MM.1S (cell line): ENCODE results near the gene EIF4E1B.

Experiments
- DNase-seq: peaks from one replicate; pipeline ENCODE4 v3.0.0-alpha.2; 2015
- H2AFZ ChIP-seq: fragments of 300-600 bp; sonication (generic); 2 replicates; pipeline ENCODE4 v1.6.0; 2016; ENCODE audit warnings: antibody characterized with exemption, low read length
- H3F3A ChIP-seq: fragments of 300-600 bp; sonication (generic); 2 replicates; pipeline ENCODE4 v1.6.1; 2016; ENCODE audit warnings: mild to moderate bottlenecking, antibody characterized with exemption, low read length, moderate library complexity, mixed read lengths; ENCODE audit not compliant: insufficient read depth
- H3K27ac ChIP-seq: fragments of 300-600 bp; sonication (generic); 2 replicates; pipeline ENCODE4 v1.5.1; 2016; ENCODE audit warnings: mild to moderate bottlenecking, low read length
- H3K27me3 ChIP-seq: fragments of 300-600 bp; sonication (generic); replicated peaks from 2 replicates; pipeline ENCODE4 v1.6.0; 2016; ENCODE audit warnings: low read length; ENCODE audit not compliant: insufficient read depth
- H3K36me3 ChIP-seq: fragments of 300-600 bp; sonication (generic); replicated peaks from 2 replicates; pipeline ENCODE4 v1.6.1; 2016; ENCODE audit warnings: mild to moderate bottlenecking, low read length, mixed read lengths; ENCODE audit not compliant: insufficient read depth
- H3K4me1 ChIP-seq: fragments of 300-600 bp; sonication (generic); 2 replicates; pipeline ENCODE4 v1.6.1; 2016; ENCODE audit warnings: low read length, mixed read lengths
- H3K4me2 ChIP-seq: fragments of 300-600 bp; sonication (generic); 2 replicates; pipeline ENCODE4 v1.6.0; 2016; ENCODE audit warnings: low read depth, low read length
- H3K4me3 ChIP-seq: fragments of 300-600 bp; sonication (generic); 2 replicates; pipeline ENCODE4 v1.5.1; 2016; ENCODE audit warnings: low read length, mixed read lengths
- H3K79me2 ChIP-seq: fragments of 300-600 bp; sonication (generic); 2 replicates; pipeline ENCODE4 v1.6.1; 2016; ENCODE audit warnings: mixed run types, low read length, mixed read lengths
- H3K9ac ChIP-seq: fragments of 300-600 bp; sonication (generic); 2 replicates; pipeline ENCODE4 v1.6.1; 2016; ENCODE audit warnings: low read length, mixed read lengths
- H3K9me2 ChIP-seq: fragments of 300-600 bp; sonication (generic); replicated peaks from 2 replicates; pipeline ENCODE4 v1.6.1; 2016; ENCODE audit warnings: mild to moderate bottlenecking, low read length, mixed read lengths; ENCODE audit not compliant: insufficient read depth
- H3K9me3 ChIP-seq: fragments of 300-600 bp; sonication (generic); replicated peaks from 2 replicates; pipeline ENCODE4 v1.6.1; 2016; ENCODE audit warnings: mild to moderate bottlenecking, low read length, mixed read lengths; ENCODE audit not compliant: insufficient read depth
- H4K20me1 ChIP-seq: fragments of 300-600 bp; sonication (generic); 2 replicates; pipeline ENCODE4 v1.6.1; 2016; ENCODE audit warnings: mild to moderate bottlenecking, low read length, moderate library complexity, mixed read lengths; ENCODE audit not compliant: insufficient read depth
- CTCF ChIP-seq: fragments of 300-600 bp; sonication (generic); IDR thresholded peaks from 2 replicates; pipeline ENCODE4 v1.5.1; 2016; ENCODE audit warnings: antibody characterized with exemption, low read length, mixed read lengths
- EZH2 ChIP-seq: fragments of 300-600 bp; sonication (generic); optimal IDR thresholded peaks from 2 replicates; pipeline ENCODE3; 2017; ENCODE audit warnings: low read depth, mild to moderate bottlenecking, antibody characterized with exemption, low read length, mixed read lengths
- EZH2phosphoT487 ChIP-seq: fragments of 300-600 bp; sonication (generic); IDR thresholded peaks from 2 replicates; pipeline ENCODE4 v1.6.1; 2018; ENCODE audit warnings: antibody characterized with exemption, low read length

EIF4E1B gene

GRCh38 chr5:176694146-176694545, 63.7 kb downstream of the EIF4E1B start:
- Histone ChIP-seq H3K9me2 (no peaks in the 10 kb centered on the region), H3F3A (no peaks in the 10 kb centered on the region), H3K27ac (no peak overlapping the region), H3K79me2 (no peaks in the 10 kb centered on the region), H2AFZ (no peak overlapping the region), H3K9ac (no peak overlapping the region), H3K4me3 (no peak overlapping the region), H3K27me3 (peaks cover 95% of the 10 kb centered on the region), H3K9me3 (no peaks in the 10 kb centered on the region), H4K20me1 (no peaks in the 10 kb centered on the region), H3K36me3 (no peaks in the 10 kb centered on the region), H3K4me1 (no peaks in the 10 kb centered on the region), H3K4me2 (no peak overlapping the region)
- TF ChIP-seq EZH2phosphoT487, result no peak
- TF ChIP-seq EZH2, result no peak
- no peak for TF ChIP-seq CTCF
- DNase-seq, result no peak

GRCh38 chr5:176694631-176695030, 64.2 kb downstream of the EIF4E1B start:
- Histone ChIP-seq H3K4me3 (no peak overlapping the region), H3K9me2 (no peaks in the 10 kb centered on the region), H3K27ac (no peak overlapping the region), H3K36me3 (no peaks in the 10 kb centered on the region), H3K9me3 (no peaks in the 10 kb centered on the region), H3F3A (no peaks in the 10 kb centered on the region), H3K4me2 (no peak overlapping the region), H3K4me1 (no peaks in the 10 kb centered on the region), H4K20me1 (no peaks in the 10 kb centered on the region), H3K27me3 (peaks cover 94% of the 10 kb centered on the region), H3K9ac (no peak overlapping the region), H2AFZ (no peak overlapping the region), H3K79me2 (no peaks in the 10 kb centered on the region)
- no peak for DNase-seq
- TF ChIP-seq EZH2phosphoT487 (no peak), EZH2 (no peak), CTCF (no peak)

GRCh38 chr5:176695073-176695472, 64.6 kb downstream of the EIF4E1B start:
- no peaks in the 10 kb centered on the region for H3F3A ChIP-seq
- no peak overlapping the region for H2AFZ ChIP-seq
- H3K4me1 ChIP-seq, result no peaks in the 10 kb centered on the region
- no peaks in the 10 kb centered on the region for H3K36me3 ChIP-seq
- DNase-seq, result no peak
- no peaks in the 10 kb centered on the region for H3K79me2 ChIP-seq
- no peaks in the 10 kb centered on the region for H4K20me1 ChIP-seq
- peaks cover 94% of the 10 kb centered on the region for H3K27me3 ChIP-seq
- H3K27ac ChIP-seq, result no peak overlapping the region
- TF ChIP-seq EZH2 (no peak), CTCF (no peak), EZH2phosphoT487 (no peak)
- H3K9me3 ChIP-seq, result no peaks in the 10 kb centered on the region
- no peak overlapping the region for H3K9ac ChIP-seq
- H3K4me2 ChIP-seq, result no peak overlapping the region
- H3K4me3 ChIP-seq, result no peak overlapping the region
- no peaks in the 10 kb centered on the region for H3K9me2 ChIP-seq
